Astrocyte (in vitro differentiated cells and primary cell): ENCODE measurements around the gene FAM222A. TPM values are rescaled to one million over a fixed set of nuclear protein-coding genes. Genes with fewer than 3 reads are reported as not detected.

Source experiments
- DNase-seq: peaks from one replicate; pipeline ENCODE4 v3.0.0-alpha.2; 2010; ENCODE audit warnings: low read depth
- FAIRE-seq: peaks from 2 replicates; lab custom pipeline; 2011; peaks lifted over from hg19 to GRCh38; lab: Jason Lieb, UNC
- H2AFZ ChIP-seq: 2 replicates; pipeline ENCODE4 v1.6.0; 2012; ENCODE audit warnings: low read depth, low read length, inconsistent platforms
- H3K27ac ChIP-seq: 2 replicates; pipeline ENCODE4 v1.5.1; 2011; ENCODE audit warnings: low read depth, low read length, inconsistent platforms
- H3K27me3 ChIP-seq: 2 replicates; pipeline ENCODE4 v1.6.0; 2011; ENCODE audit warnings: low read length, inconsistent platforms; ENCODE audit not compliant: insufficient read depth
- H3K36me3 ChIP-seq: 2 replicates; pipeline ENCODE4 v1.5.1; 2011; ENCODE audit warnings: low read length, inconsistent platforms; ENCODE audit not compliant: insufficient read depth
- H3K4me1 ChIP-seq: 2 replicates; pipeline ENCODE4 v1.5.1; 2011; ENCODE audit warnings: low read length, inconsistent platforms; ENCODE audit not compliant: insufficient read depth
- H3K4me2 ChIP-seq: 2 replicates; pipeline ENCODE4 v1.6.0; 2012; ENCODE audit warnings: low read length, inconsistent platforms
- H3K4me3 ChIP-seq: 2 replicates; pipeline ENCODE4 v1.5.1; 2011; ENCODE audit warnings: low read depth, mild to moderate bottlenecking, low read length, inconsistent platforms; ENCODE audit not compliant: insufficient read depth
- H3K79me2 ChIP-seq: 2 replicates; pipeline ENCODE4 v1.6.0; 2012; ENCODE audit warnings: mild to moderate bottlenecking, low read length, inconsistent platforms; ENCODE audit not compliant: insufficient read depth
- H3K9ac ChIP-seq: 2 replicates; pipeline ENCODE4 v1.6.0; 2012; ENCODE audit warnings: mild to moderate bottlenecking, low read length, inconsistent platforms
- H3K9me3 ChIP-seq: 2 replicates; pipeline ENCODE4 v1.5.1; 2012; ENCODE audit warnings: low read depth, mild to moderate bottlenecking, low read length, inconsistent platforms; ENCODE audit not compliant: insufficient read depth
- H4K20me1 ChIP-seq: 2 replicates; pipeline ENCODE4 v1.6.0; 2012; ENCODE audit warnings: low read length, inconsistent platforms; ENCODE audit not compliant: insufficient read depth
- H3K27ac Mint-ChIP-seq: one replicate; pipeline ENCODE4 v1.8.0; 2021; ENCODE audit warnings: mild to moderate bottlenecking, mixed read lengths; ENCODE audit not compliant: unreplicated experiment
- H3K27me3 Mint-ChIP-seq: one replicate; pipeline ENCODE4 v1.8.0; 2021; ENCODE audit warnings: low read depth, mixed read lengths; ENCODE audit not compliant: unreplicated experiment
- H3K36me3 Mint-ChIP-seq: one replicate; pipeline ENCODE4 v1.8.0; 2021; ENCODE audit warnings: low read depth, mixed read lengths; ENCODE audit not compliant: unreplicated experiment
- H3K4me1 Mint-ChIP-seq: one replicate; pipeline ENCODE4 v1.8.0; 2021; ENCODE audit warnings: low read depth, mixed read lengths; ENCODE audit not compliant: unreplicated experiment
- H3K4me3 Mint-ChIP-seq: one replicate; pipeline ENCODE4 v1.8.0; 2021; ENCODE audit warnings: mild to moderate bottlenecking, moderate library complexity, mixed read lengths; ENCODE audit not compliant: unreplicated experiment
- H3K9me3 Mint-ChIP-seq: one replicate; pipeline ENCODE4 v1.8.0; 2021; ENCODE audit warnings: mild to moderate bottlenecking, mixed read lengths; ENCODE audit not compliant: unreplicated experiment
- CTCF ChIP-seq: IDR thresholded peaks from 2 replicates; pipeline ENCODE4 v1.5.1; 2011; ENCODE audit warnings: low read depth, mild to moderate bottlenecking, inconsistent platforms, low read length, moderate library complexity; ENCODE audit not compliant: insufficient read depth
- EZH2 ChIP-seq: IDR thresholded peaks from 2 replicates; pipeline ENCODE4 v1.6.1; 2012; ENCODE audit warnings: mild to moderate bottlenecking, low read length, inconsistent platforms; ENCODE audit not compliant: insufficient read depth
- total RNA-seq: library from RNA; stranded (reverse); gene quantifications from 2 replicates; pipeline ENCODE4 v1.2.1, GENCODE V29; 2021

FAM222A gene
- total RNA-seq, 1 donor from 2014 or later = 1.2 TPM

GRCh38 chr12:109760031-109760929 is 46.7 kb downstream of the FAM222A start:
- FAIRE-seq = no peak

GRCh38 chr12:109760930-109761921 is 47.6 kb downstream of the FAM222A start:
- H3K4me1 ChIP-seq = no peaks in the 10 kb centered on the region
- peaks cover 7% of the 10 kb centered on the region for H3K36me3 Mint-ChIP-seq
- H4K20me1 ChIP-seq = no peaks in the 10 kb centered on the region
- FAIRE-seq = no peak
- no peaks in the 10 kb centered on the region for H3K79me2 ChIP-seq
- no peaks in the 10 kb centered on the region for H3K36me3 ChIP-seq
- H3K9me3 ChIP-seq = peaks cover 4% of the 10 kb centered on the region
- peaks cover 2% of the 10 kb centered on the region for H3K27me3 Mint-ChIP-seq
- TF ChIP-seq CTCF (no peak), EZH2 (no peak)
- no peak overlapping the region for H3K4me3 Mint-ChIP-seq
- no peak overlapping the region for H3K4me3 ChIP-seq
- no peaks in the 10 kb centered on the region for H3K4me1 Mint-ChIP-seq
- H3K9me3 Mint-ChIP-seq = peaks cover 16% of the 10 kb centered on the region
- H3K27ac Mint-ChIP-seq = no peak overlapping the region
- no peak for DNase-seq
- no peak overlapping the region for H2AFZ ChIP-seq
- no peak overlapping the region for H3K27ac ChIP-seq
- no peak overlapping the region for H3K9ac ChIP-seq
- no peak overlapping the region for H3K4me2 ChIP-seq
- no peaks in the 10 kb centered on the region for H3K27me3 ChIP-seq

More at GRCh38 chr12:109760031-109760929, 46.7 kb downstream of the FAM222A start:
- Histone ChIP-seq H3K4me3 (no peak overlapping the region), H3K4me2 (no peak overlapping the region), H3K79me2 (no peaks in the 10 kb centered on the region), H3K36me3 (no peaks in the 10 kb centered on the region), H3K9me3 (peaks cover 4% of the 10 kb centered on the region), H2AFZ (no peak overlapping the region), H3K27ac (no peak overlapping the region), H3K4me1 (no peaks in the 10 kb centered on the region), H4K20me1 (no peaks in the 10 kb centered on the region), H3K27me3 (no peaks in the 10 kb centered on the region), H3K9ac (no peak overlapping the region)
- no peak for DNase-seq
- TF ChIP-seq CTCF = no peak
- TF ChIP-seq EZH2 = no peak
- no peak overlapping the region for H3K27ac Mint-ChIP-seq
- no peaks in the 10 kb centered on the region for H3K4me1 Mint-ChIP-seq
- H3K4me3 Mint-ChIP-seq = no peak overlapping the region
- peaks cover 18% of the 10 kb centered on the region for H3K9me3 Mint-ChIP-seq
- H3K36me3 Mint-ChIP-seq = peaks cover 8% of the 10 kb centered on the region
- H3K27me3 Mint-ChIP-seq = no peaks in the 10 kb centered on the region
